ENCODE data around the gene MRPL12.
A peak's percentile ranks its signal among the peaks of the same experiment; 100 is the strongest.

Gene MRPL12

GRCh38 chr17:81701288-81702071, 1.7 kb upstream of the MRPL12 start:
- DNase-seq (ENCODE audit: low read depth in 3 of 3), result no peak

GRCh38 chr17:81703747-81704654, 834 bp downstream of the MRPL12 start:
- no peak for DNase-seq (ENCODE audit: low read depth in 3 of 3)

- no peak for DNase-seq (ENCODE audit: low read depth in 3 of 3)
Measured at GRCh38 chr17:81705518-81706231, 2.5 kb downstream of the MRPL12 start.

DNA sequence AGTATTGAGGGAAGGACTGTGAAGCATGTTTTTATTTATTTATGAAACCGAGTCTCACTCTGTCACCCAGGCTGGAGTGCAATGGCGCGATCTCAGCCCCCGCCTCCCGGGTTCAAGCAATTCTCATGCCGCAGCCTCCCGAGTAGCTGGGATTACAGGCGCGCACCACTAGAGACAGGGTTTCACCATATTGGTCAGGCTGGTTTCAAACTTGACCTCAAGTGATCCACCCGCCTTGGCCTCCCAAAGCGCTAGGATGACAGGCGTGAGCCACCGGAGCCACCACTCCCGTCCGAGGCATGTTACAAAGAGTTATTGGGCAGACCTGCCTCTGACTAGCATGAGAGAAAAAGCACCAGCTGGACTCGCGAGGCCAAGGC, 3.1 kb downstream of the MRPL12 start:
- no peak for DNase-seq (ENCODE audit: low read depth in 3 of 3)

- DNase-seq (ENCODE audit: low read depth in 3 of 3), result no peak
Measured at GRCh38 chr17:81706757-81707624, 3.8 kb downstream of the MRPL12 start.

- no peak for DNase-seq (ENCODE audit: low read depth in 3 of 3)
Measured at GRCh38 chr17:81707725-81708646, 4.8 kb downstream of the MRPL12 start.

DNA sequence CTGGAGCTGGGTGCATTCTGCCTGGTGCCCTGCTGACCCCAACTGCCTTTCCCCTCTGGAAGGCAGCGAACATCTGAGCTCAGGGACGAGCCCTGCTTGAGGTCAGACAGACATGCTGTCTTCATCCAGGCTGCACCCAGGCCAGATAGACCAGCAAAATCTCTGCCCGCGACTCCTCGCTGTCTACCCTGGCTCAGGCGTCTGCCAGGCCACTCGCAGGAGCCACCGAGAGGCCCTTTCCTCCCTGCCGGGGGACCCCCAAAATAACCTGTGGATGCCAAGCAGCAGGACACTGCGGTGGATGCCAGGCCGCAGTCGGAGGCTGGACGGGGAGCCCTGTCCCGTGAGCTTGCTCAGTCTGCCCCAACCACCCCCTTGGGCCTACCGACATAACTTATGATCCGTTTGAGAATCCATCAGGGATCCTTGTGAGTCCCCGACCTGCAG, 5.6 kb downstream of the MRPL12 start:
- DNase-seq (ENCODE audit: low read depth in 3 of 3), result no peak

- no peak for DNase-seq (ENCODE audit: low read depth in 3 of 3)
Measured at GRCh38 chr17:81710514-81711308, 7.5 kb downstream of the MRPL12 start.

DNA sequence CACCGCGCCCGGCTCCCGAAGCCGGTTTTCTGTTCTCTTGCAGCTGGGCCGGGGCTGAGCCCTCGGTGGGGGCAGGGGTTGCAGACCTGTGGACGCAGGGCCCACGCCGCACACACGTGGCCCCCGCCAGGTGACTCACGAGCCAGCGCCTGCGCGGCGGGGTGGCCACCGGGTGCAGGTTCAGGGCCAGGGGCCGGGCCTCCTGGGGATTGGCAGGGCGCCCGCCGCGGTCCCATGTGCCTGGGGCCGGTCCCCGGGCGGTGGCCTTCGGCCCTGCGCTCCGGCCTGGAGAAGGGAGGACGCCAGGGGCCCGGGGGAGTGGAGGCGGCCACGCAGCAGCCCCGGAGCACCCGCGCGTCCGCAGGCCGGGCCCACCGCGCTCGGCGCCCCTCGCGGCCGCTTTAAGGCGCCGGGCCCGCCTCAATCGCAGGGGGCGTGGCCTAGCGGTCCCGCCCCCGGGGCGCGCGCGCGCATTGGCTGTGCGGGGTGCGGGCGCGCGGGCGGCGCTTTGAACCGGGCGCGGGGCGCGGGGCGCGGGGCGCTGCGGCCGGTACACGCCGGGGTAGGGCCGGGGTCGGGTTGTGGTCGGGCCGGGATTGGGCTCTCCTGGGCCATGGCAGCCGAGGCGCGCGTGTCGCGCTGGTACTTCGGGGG, 8.8 kb downstream of the MRPL12 start, which contains the start of gene SLC25A10:
SLC25A10 (plus strand) TSS at position 471 of the 654 bp plus-strand sequence; CDS start at position 614, 143 bp downstream.
- peak; percentile 69 to 80 (median 77) for DNase-seq (ENCODE audit: low read depth in 3 of 3)

DNA sequence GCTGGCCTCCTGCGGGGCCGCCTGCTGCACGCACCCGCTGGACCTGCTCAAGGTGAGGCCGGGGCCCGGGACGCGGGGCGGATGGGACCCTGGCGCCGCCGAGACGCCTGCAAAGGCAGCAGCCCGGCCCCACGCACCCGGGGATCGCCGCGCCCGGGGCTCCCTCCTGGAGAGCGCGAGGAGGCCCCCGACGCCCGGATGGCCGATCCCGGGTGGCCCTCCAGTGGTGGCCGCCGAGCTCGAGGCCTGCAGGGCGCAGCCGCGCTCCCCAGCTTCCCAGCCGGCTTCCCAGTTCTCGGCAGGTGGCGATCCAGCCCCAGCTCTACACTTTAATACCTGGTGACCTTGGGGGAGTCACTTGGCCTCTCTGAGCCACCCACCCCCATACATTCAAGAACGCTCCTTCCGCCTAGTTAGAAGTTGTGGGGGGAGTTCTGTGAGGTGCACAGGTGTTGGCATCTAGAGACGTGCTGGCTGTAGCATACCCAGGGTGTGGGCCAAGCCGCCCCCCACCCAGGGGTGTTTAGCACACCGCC, 9.4 kb downstream of the MRPL12 start:
- DNase-seq (ENCODE audit: low read depth in 3 of 3), result no peak

- DNase-seq (ENCODE audit: low read depth in 3 of 3), result no peak
Measured at GRCh38 chr17:81713004-81713555, 9.9 kb downstream of the MRPL12 start.

GRCh38 chr17:81713556-81714411, 10.6 kb downstream of the MRPL12 start:
- DNase-seq (ENCODE audit: low read depth in 3 of 3), result no peak

GRCh38 chr17:81714412-81715106, 11.4 kb downstream of the MRPL12 start:
- no peak for DNase-seq (ENCODE audit: low read depth in 3 of 3)

DNA sequence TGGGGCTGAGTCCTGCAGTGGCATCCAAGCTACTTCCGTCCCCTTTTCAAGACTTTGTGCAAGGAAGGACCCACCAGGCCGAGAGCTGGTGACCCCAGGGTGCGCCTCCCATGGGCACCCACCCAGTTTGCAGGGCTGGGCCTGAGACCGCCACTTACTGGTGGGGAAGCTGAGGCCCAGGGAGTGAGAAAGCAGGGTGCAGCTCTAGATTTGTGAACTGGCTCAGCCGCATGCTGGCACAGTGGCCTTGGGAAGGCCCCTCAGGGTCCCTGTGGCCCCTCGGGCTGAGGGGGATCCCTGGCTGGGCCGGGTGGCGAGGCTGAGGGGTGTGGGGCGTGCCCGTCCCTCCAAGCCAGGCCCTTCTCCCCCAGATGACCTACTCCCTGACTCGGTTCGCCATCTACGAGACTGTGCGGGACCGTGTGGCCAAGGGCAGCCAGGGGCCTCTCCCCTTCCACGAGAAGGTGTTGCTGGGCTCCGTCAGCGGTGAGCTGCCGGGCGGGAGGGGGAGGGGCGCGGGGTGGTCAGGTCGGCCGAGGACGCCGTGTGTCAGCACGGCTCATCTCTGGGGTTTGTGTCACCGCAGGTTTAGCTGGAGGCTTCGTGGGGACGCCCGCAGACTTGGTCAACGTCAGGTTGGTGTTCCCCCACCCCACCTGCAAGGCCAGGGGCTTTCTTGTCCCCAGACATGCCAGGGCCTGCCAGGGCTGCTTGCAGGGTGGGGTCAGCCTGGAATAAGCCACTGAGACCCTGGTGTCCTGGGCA, 12.1 kb downstream of the MRPL12 start:
- no peak for DNase-seq (ENCODE audit: low read depth in 3 of 3)

- no peak for DNase-seq (ENCODE audit: low read depth in 3 of 3)
Measured at GRCh38 chr17:81715872-81716673, 12.9 kb downstream of the MRPL12 start.
